GM18519 (cell line): ENCODE results near the gene SART3.
"Not testable (repeated sequence)": the region's sequence is repeated elsewhere in the genome, so short reads cannot be mapped to it uniquely, and the experiment has no call there.

ENCODE experiments used
- ATAC-seq: cut with Tn5 transposase; IDR thresholded peaks from one replicate; pipeline ENCODE4 v1.9.1; 2021; ENCODE audit warnings: mild to moderate bottlenecking, moderate library complexity; ENCODE audit not compliant: unreplicated experiment, low FRiP score

The SART3 gene

DNA sequence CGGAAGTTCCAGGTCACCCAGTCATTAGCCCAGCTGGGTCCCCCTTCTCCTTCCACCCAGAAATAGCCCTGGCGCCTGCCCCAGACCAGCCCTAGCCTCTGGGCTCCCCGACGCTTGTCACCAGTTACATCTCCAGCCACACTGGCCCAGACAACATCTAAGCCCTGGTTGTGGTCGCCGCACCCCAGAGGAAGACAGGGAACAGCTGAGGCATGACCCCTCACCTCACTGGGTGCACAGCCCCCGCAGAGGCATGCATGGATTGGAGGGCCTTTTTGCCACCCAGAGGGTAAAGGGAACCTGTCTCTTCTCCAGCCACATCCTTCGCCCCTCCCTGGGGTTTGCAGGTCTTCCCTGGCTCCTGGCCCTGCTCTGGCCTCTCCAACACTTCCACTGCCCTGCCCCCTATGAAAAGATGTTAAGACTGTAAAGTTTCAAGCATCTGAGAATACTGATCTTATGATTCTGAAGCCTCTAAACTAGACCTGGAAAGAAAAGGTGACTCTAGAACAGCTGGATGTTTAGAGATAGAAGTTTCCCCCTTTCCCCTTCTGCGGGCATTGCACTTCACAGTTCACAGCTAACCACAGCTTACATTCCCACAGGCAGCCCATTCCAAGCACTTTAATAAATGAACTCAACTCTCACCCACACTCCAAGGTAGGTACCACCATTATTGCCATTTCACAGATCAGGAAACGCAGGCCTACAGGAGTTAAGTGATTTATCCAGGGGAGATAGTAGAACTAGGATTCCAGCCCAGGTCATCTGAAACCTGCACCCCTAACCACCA, 22.2 kb upstream of the SART3 start:
- no peak for ATAC-seq

DNA sequence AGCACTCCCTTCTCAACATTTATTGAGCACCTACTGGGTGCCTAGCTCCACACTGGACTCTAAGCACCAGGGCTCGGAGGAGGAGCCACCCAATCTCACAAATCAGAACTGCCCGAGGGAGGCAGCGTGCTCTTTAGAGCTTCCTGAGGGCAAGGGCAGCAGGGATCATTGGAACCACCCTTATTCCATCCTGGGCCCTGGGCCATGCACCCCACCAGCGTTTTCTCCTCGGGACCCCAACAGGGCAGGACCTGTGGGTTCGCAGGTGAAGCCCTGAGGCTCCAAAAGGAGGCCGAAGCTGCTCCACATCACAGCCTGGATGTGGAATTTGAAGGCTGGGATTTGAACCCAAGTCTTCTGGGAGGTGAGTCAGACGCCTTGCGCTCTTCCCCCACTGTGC, 21.5 kb upstream of the SART3 start:
- no peak for ATAC-seq

DNA sequence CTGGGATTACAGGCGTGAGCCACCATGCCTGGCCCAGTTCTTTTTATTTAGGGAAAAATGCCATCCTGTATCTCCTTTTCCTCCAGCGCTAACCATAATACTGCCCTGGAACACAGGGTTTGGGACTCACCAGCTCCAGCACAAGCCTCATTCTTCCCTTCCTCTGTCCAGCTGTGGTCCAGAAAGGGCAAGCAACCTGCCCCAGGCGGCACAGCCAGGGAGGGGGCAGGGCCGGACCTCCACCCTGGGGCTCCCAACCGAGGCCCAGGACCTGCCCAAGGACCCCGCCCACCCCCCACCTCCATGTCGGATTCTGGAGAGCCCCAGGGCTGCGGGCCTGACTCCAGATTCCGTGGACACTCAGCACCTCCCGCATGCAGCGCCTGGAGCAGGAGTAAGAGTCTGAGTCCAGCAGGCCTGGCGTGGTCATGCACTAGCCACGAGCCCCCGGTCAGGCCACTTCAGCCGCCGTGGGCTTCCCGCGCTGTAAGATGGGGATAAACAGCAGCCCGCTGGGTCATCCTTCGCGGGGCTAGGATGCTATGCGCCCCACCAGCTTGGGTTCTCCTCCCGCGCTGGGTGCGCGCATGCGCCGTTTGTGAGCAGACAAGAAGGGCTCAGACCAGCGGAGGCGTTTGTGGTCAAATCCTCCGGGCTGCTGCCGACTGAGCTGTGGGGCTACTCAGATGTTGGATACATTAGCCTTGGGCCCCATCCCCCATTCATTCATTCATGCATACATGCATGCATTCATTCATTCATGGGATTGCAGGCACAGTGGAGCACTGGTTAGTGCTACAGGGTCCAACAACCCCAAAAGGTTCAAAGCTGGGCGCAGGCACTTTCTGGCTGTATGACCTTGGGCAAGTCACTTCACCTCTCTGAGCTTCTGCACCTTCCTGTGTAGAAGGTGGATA, 20.6 kb upstream of the SART3 start:
- ATAC-seq: no peak

DNA sequence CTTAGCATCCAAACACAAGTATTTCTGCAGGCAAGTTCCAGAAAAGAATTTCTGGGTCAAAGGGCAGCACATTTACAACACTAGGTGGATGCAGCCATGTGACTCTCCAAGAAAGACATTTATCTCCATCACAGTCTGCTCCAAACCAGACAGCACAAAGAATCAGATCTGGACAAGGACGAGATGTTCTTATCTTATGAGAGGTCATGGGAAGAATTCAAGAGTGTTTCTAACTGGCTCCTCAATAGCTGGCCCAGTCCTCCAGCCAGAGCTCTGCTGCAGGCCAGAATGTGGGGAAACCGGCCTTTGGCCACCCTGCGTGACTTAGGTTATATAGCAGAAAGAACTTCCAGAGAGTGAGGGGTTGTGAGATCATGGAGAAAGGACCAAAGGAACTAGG, 19.6 kb upstream of the SART3 start:
- ATAC-seq: no peak

DNA sequence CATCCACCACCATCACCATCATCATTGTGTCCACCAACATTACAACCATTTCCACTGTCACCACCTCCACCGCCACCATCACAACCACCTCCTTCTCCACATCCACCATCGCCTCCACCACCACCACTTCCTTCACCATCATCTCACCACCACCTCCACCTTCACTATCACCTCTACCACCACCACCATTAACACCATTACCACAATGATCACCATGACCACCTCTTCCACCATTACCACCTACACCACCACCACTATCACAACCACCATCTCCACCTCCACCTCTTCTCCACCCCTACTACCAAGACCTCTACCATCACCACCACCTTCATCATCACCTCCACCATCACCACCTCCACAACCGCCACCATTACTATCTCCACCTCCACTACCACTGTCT, 17.8 kb upstream of the SART3 start:
- ATAC-seq: no peak

DNA sequence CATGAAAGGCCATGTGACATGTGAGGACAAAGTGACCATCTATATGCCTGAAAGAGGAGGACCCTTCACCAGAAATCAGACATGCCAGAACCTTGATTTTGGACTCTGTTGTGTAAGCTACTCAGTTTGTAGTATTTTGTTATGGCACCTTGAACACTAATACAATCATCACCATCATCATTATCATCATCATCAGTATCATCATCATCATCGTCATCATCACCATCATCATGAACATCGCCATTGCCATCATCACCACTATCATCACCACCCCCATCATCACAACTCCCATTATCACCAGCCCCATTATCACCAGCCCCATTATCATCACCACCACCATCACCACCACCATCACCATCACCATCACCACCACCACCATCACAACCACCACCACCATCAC, 17.3 kb upstream of the SART3 start:
- no peak for ATAC-seq

DNA sequence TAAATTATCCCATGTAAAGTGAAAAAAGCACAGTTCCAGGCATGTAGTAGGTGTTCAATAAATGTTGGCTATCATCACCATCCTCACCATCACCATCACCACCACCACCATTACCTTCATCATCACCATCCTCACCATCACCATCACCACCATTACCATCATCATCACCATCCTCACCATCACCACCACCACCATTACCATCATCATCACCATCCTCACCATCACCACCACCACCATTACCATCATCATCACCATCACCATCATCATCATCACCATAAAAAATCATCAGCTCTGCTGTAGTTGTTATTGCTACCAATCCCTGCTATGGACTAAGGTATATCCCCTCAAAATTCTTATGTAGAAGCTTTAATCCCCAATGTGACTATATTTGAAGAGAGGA, 16.5 kb upstream of the SART3 start:
- no peak for ATAC-seq

DNA sequence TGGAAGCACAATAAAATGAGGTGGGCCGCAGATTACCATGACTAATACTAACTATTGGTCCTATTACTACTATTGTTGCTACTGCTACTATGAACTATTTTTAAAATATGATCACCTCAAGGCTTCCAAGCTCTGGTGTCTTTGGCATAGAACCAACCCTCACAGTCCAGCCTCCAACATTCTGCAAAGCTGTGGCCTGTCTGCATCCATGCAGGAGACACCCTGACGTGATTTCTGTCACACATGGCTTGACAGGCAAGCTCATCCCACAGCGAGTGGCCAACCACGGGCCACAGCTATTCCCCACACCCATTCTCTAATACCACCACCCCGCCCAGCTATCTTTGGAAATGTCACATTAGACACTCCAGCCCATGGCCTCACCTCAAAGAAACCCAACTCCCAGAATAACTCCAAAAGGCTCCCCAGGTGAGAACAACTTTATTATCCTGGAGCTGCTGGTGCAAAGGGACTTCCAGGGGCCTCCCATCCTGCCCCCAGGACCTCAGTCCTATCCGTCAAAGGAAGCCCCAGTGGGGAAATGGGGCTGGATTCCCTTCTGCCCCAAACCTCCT, 15.8 kb upstream of the SART3 start:
- ATAC-seq: no peak

DNA sequence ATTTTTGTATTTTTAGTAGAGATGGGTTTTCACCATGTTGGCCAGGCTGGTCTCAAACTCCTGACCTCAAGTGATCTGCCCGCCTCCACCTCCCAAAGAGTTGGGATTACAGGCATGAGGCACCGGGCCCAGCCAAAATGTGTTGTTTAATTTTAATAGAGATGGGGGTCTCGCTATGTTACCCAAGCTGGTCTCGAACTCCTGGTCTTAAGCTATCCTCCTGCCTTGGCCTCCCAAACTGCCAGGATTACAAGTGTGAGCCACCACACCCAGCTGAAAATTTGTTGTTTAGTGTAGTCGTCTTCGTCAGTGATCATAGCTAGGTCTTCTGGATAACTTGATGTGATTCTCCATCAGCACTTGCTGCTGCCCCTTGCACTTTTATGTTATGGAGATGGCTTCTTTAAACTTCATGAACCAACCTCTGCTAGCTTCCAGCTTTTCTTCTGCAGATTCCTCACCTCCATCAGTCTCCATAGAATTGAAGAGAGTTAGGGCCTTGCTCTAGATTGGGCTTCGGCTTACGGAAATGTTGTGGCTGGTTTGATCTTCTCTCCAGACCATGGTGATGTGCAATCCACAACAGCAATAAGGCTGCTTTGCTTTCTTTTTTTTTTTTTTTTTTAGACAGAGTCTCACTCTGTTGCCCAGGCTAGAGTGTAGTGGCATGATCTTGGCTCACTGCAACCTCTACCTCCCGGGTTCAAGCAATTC, 14.4 kb upstream of the SART3 start:
- ATAC-seq: no peak

DNA sequence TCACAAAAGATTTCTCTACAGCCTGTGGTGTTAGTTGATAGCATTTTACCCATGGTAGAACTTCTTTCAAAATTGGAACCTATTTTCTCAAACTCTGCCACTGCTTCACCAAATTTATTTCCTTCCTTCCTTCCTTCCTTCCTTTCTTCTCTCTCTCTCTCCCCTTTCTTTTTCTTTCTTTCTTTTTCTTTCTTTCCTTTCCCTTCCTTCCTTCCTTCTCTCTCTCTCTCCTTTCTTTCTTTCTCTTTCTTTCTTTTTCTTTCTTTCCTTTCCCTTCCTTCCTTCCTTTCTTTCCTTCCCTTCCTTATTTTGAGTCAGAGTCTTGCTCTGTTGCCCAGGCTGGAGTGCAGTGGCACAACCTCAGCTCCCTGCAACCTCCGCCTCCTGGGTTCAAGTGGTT, 13.3 kb upstream of the SART3 start:
- ATAC-seq: not testable (repeated sequence)

DNA sequence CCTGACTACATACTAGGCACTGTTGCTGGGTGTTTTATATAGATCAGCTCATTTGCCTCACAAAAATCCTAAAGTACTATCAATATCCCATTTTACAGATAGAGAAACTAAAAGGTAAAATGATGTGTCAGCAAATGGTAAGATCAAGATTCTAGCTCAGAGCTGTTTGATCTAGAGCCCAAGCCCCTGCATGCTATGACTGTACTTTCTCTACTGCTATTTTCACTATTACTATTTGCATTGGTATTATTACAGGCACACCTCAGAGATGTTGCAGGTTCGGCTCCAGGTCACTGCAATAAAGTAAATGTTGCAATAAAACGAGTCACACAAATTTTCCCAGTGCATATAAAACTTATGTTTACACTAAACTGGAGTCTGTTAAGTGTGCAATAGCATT, 12.3 kb upstream of the SART3 start:
- ATAC-seq: peak; percentile 27

DNA sequence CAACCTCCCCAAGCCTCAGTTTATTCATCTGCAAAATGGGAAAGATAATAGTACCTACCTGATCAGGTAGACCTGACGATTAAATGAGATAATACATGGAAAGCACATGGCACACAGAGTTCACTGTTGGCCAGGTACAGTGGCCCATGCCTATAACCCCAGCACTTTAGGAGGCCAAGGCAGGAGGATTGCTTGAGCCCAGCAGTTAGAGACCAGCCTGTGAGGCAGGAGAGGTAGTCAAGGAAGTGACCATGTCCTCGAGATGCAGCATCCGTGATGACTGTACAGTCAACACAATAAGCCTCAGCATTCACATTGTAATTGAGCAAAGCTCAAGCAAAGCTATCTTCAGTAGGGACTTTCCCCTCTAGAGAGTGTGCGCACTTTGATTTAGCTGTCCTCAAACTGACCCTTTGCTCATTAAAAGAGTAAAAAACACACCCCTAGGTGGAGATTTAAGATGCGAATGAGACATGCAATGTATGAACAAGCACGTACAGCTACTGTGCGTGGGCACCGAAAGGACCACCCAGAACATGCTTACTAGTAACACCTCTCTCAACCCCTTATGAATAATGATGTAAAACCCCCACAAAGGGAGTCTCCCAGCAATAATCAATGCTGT, 11.3 kb upstream of the SART3 start:
- peak; percentile 27 for ATAC-seq

DNA sequence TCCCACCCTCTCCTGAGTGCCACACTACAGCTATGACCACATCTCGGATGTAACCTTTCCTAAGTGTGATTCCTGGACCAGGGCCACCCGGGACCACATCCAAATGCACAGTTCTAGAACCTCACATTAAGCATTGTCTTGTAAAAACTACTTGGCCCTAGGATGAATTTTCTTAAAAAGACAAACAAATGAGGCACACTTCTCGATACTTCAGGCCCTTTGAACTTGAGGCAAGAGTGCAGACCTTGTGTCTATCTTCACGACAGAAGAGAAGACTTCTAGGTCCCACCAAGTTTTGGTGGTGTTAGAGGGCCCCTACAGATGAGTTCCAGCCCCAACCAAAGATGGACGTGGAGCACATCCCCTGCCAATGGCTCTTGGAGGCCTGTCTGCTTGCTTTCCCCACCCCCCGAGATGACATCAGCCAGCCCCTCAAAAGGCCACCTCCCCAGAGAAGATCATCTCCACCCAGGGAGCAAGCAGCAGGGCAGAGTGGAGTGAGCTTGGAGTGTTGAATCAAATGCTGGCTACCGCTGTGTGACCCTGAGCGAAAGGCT, 10.7 kb upstream of the SART3 start:
- ATAC-seq: no peak

DNA sequence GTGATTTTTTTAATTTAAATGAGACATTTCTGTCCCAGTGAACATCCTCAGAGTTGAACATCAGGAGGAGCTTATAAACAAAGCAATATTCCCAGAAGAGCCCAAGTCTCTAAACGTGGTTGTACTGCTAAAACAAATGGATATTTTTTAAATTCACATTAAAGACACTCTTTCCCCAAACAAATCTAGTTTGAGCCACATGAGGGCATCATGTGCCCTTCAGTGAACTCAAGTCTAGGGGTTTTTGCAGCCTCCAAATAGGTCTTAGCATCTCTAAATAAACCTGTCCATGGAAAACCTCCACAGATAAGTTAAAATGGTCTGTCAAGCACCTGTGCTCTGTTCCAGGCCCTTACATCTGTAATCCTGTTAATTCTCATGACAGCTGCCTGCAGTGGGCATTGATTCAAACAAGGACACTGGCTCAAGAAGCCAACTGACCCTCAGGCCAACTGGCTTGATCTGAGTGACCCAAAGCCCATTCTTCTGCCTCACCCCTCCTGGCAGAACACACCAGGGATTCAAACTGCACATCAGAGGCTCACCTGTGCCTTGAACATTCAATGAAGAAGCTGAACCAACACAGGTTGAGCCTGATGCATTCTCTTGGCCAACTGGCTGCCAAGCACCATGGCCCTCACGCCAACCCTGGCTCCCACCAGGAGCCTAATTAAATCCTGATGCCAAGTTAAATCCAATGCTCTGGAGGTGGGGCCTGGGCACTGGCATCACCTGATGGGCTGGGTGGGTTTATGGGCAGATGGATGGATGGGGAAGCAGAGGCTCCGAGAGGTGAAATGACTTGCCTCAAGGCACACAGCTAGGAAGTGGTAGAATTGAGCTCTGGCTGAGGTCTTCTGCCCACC, 10.0 kb upstream of the SART3 start:
- no peak for ATAC-seq

DNA sequence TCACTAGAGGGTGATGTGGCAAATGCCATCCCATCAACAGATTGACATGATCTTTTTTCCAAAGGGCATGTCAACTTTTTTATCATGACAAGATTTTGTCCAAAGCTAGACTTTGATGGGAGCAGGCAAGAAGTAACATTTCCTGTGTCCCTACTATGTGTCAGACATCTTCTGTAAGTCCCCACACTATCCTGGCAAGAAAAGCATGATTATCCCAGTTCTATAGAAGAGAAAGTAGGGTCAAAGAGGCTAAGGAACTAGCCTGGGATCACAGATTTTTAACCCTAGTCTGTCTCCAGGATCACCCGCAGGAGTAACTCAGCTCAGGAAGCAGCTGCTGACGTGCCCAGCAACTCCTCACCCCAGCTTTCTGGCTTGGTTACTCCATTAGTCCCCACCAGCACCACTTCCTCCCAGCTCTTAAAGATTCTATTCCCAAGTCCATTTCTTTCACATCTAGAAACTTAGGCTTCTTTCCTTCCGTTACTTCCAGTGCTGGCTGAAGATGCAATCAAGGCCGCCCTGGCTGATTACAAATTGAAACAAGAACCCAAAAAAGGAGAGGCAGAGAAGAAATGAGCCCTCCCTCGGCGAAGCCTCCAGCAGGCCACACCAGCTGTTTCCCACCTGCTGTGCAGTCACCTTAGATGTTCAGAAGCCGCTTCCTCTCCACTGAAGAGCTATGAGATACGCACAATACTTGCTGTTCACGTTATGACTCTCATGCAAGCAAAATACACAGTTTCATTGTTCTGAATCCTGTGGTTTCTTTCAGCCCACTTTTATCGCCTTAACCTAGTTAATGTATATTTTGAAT, 7.6 kb upstream of the SART3 start:
- peak; percentile 67 for ATAC-seq

DNA sequence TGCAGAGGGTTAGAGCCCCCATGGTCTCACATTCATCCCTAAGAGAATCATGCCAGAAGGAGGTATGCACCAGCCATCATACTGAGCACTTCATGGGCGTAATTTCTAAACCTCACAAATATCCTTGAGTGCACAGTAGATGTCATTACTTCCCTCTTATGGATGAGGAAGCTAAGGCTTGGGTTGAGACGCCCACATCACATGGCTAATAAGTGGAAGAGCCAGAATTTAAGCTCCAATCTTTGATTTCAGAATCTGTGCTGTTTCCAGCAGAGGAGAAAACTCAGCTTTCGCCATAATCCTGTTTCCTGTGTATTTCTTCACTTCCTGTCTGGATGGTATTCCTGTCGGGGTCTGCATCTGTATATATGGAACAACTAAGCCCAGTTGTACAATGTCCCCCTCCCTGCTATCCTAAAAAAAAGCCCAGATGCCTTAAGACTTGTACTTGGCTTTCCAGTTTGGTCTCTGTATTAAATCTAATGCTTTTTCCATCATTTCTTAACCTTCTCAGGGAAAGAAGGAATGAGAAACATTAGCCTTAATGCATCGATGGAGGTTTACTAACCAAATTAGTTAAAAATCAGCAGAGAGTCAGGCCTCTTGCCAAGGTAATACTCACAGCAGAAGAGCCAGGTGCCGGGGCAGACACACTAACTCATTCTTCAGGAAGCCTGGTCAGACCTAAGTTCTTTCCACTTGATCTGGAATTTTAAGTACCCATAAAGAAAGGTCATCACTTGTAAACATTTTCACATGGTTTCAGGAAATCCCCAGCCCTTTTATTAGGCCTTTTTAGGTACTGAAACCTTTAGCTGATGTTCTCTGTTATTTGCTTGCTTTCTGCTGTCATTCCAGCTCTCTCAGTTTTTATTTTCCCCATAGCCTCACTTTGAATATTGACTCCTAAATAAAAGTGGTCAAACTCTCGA, 6.7 kb upstream of the SART3 start:
- ATAC-seq: no peak

DNA sequence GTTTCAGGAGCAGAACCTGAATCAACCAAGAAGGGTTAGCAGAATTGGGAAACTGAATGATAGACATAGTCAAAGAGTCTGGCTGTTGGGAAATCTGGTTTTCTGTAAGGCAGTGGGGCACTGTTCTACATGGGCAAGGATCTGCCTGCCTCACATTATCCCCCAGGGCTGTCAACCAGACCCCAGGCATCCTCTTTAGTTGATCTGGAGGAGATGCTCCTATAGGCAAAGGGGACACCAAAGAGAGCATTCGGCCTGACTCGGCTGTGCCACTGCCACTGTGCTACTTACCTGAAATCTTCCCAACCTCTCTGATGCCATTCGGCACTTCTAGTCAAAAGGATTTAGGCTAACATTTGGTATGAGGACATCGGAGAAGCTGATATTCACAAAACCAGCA, 5.5 kb upstream of the SART3 start:
- no peak for ATAC-seq
